Measurements from ENCODE around the gene HBS1L. TPM values are rescaled to one million over a fixed set of nuclear protein-coding genes. Genes with fewer than 3 reads are reported as not detected.

HBS1L gene
- total and polyA plus RNA-seq, 9 of the 15 experiments (the other 6 are each of a cell fraction or from before 2014, with no cell fraction given): 101 to 199 (median 145) TPM

GRCh38 chr6:135075018-135075417, 20.4 kb upstream of the HBS1L start (continued):
- TF ChIP-seq SMARCE1 (IDR thresholded peaks at IDR 0.05): peak; percentile 40; the same call in 1 of the 2 replicates
- no peak for TF ChIP-seq HIVEP1 (CRISPR knock-in tag; IDR thresholded peaks at IDR 0.05)
- peak; percentile 31; the same call in 1 of the 2 replicates for TF ChIP-seq FOXM1 (IDR thresholded peaks at IDR 0.05; ENCODE audit: low read depth)
- no peak for TF ChIP-seq FOXM1 (CRISPR knock-in tag; IDR thresholded peaks at IDR 0.05; ENCODE audit: low read depth)
- TF ChIP-seq ESRRA (IDR thresholded peaks at IDR 0.05; ENCODE audit: borderline replicate concordance, low read depth): peak; percentile 91
- peak; percentile 48; the same call in 1 of the 2 replicates for TF ChIP-seq MTA2 (IDR thresholded peaks at IDR 0.05; ENCODE audit: low read depth)
- TF ChIP-seq HMBOX1 (IDR thresholded peaks at IDR 0.05): 0 out of 2 replicates have a peak, but pooled peaks have one; percentile 12
- TF ChIP-seq KDM2B (CRISPR knock-in tag; IDR thresholded peaks at IDR 0.05): no peak
- no peak for TF ChIP-seq ZFX (CRISPR knock-in tag; IDR thresholded peaks at IDR 0.05)
- no peak for TF ChIP-seq PCBP1 (IDR thresholded peaks at IDR 0.05; ENCODE audit: low read depth, low read length, poor library complexity, severe bottlenecking)
- peak; percentile 33 for TF ChIP-seq DPF2 (IDR thresholded peaks at IDR 0.05)
- TF ChIP-seq ZBTB11 (CRISPR knock-in tag; IDR thresholded peaks at IDR 0.05): no peak
- TF ChIP-seq FUS (optimal IDR thresholded peaks at IDR 0.05; ENCODE audit: low read depth, low read length): no peak
- 0 out of 2 replicates have a peak, but pooled peaks have one; percentile 10 for TF ChIP-seq SMC3 (conservative IDR thresholded peaks at IDR 0.05; ENCODE audit: insufficient read depth, low read depth, low read length)
- peak; percentile 25 to 54 for TF ChIP-seq RAD21 (CRISPR knock-in tag; conservative IDR thresholded peaks at IDR 0.05 in 1 of 2, IDR thresholded peaks at IDR 0.05 in 1 of 2)
- peak; percentile 21; the same call in 1 of the 2 replicates for TF ChIP-seq NBN (IDR thresholded peaks at IDR 0.05; ENCODE audit: low read depth)
- peak; percentile 90 for TF ChIP-seq CHAMP1 (IDR thresholded peaks at IDR 0.05)
- TF ChIP-seq HINFP (tag; conservative IDR thresholded peaks at IDR 0.05; ENCODE audit: low read depth): 0 out of 2 replicates have a peak, but pooled peaks have one; percentile 24
